ENCODE results near the gene MROH8. TPM values are rescaled to one million over a fixed set of nuclear protein-coding genes. Genes with fewer than 3 reads are reported as not detected.

Gene MROH8
- total RNA-seq, 2 donors from 2014 or later: 5.0 to 5.2 TPM

- no peaks in the 10 kb centered on the region for H3K9me3 Mint-ChIP-seq
- ATAC-seq (replicated peaks in 1 of 2): no peak
- no peak overlapping the region for H3K27ac Mint-ChIP-seq
- H3K4me3 Mint-ChIP-seq: no peak overlapping the region
- DNase-seq: no peak
- H3K36me3 Mint-ChIP-seq (ENCODE audit: insufficient read depth in 2 of 2): peaks cover 1 to 33% of the 10 kb centered on the region in 2 donors
- H3K4me1 Mint-ChIP-seq (ENCODE audit: low read depth): no peaks in the 10 kb centered on the region
- no peaks in the 10 kb centered on the region for H3K27me3 Mint-ChIP-seq (ENCODE audit: low read depth)
Measured at GRCh38 chr20:37209193-37209592, 29.8 kb upstream of the MROH8 start.

GRCh38 chr20:37207171-37207570 is 27.8 kb upstream of the MROH8 start:
- H3K4me3 Mint-ChIP-seq: no peak overlapping the region
- no peaks in the 10 kb centered on the region for H3K27me3 Mint-ChIP-seq (ENCODE audit: low read depth)
- ATAC-seq (replicated peaks in 1 of 2) (no peak), DNase-seq (no peak)
- H3K27ac Mint-ChIP-seq: no peak overlapping the region
- H3K9me3 Mint-ChIP-seq: no peaks in the 10 kb centered on the region
- H3K4me1 Mint-ChIP-seq (ENCODE audit: low read depth): no peaks in the 10 kb centered on the region
- H3K36me3 Mint-ChIP-seq (ENCODE audit: insufficient read depth in 2 of 2): peaks cover 3 to 31% of the 10 kb centered on the region in 2 donors

GRCh38 chr20:37205794-37206193 is 26.4 kb upstream of the MROH8 start:
- H3K9me3 Mint-ChIP-seq: no peaks in the 10 kb centered on the region
- ATAC-seq (replicated peaks in 1 of 2): no peak
- H3K4me1 Mint-ChIP-seq (ENCODE audit: low read depth): no peaks in the 10 kb centered on the region
- peak overlapping the region; percentile 63 for H3K27ac Mint-ChIP-seq
- peaks cover 3 to 35% of the 10 kb centered on the region in 2 donors for H3K36me3 Mint-ChIP-seq (ENCODE audit: insufficient read depth in 2 of 2)
- DNase-seq: no peak
- no peaks in the 10 kb centered on the region for H3K27me3 Mint-ChIP-seq (ENCODE audit: low read depth)
- no peak overlapping the region for H3K4me3 Mint-ChIP-seq

- Mint-ChIP-seq H3K27me3 (ENCODE audit: low read depth) (no peaks in the 10 kb centered on the region), H3K36me3 (ENCODE audit: insufficient read depth in 2 of 2) (peaks cover 3 to 36% of the 10 kb centered on the region in 2 donors), H3K9me3 (no peaks in the 10 kb centered on the region), H3K4me1 (ENCODE audit: low read depth) (no peaks in the 10 kb centered on the region), H3K27ac (peak overlapping the region; percentile 63), H3K4me3 (no peak overlapping the region)
- DNase-seq (no peak), ATAC-seq (replicated peaks in 1 of 2) (no peak)
Measured at GRCh38 chr20:37205130-37205529, 25.8 kb upstream of the MROH8 start.

- H3K36me3 Mint-ChIP-seq (ENCODE audit: insufficient read depth in 2 of 2): peaks cover 6 to 38% of the 10 kb centered on the region in 2 donors
- H3K4me3 Mint-ChIP-seq: no peak overlapping the region
- H3K27me3 Mint-ChIP-seq (ENCODE audit: low read depth): no peaks in the 10 kb centered on the region
- H3K27ac Mint-ChIP-seq: no peak overlapping the region
- H3K4me1 Mint-ChIP-seq (ENCODE audit: low read depth): no peaks in the 10 kb centered on the region
- H3K9me3 Mint-ChIP-seq: no peaks in the 10 kb centered on the region
- ATAC-seq (replicated peaks in 1 of 2) (no peak), DNase-seq (no peak)
Measured at GRCh38 chr20:37204056-37204455, 24.7 kb upstream of the MROH8 start.

GRCh38 chr20:37202267-37202943 is 23.1 kb upstream of the MROH8 start:
- Mint-ChIP-seq H3K27ac (no peak overlapping the region), H3K27me3 (ENCODE audit: low read depth) (no peaks in the 10 kb centered on the region), H3K4me1 (ENCODE audit: low read depth) (no peaks in the 10 kb centered on the region), H3K4me3 (no peak overlapping the region), H3K9me3 (no peaks in the 10 kb centered on the region), H3K36me3 (ENCODE audit: insufficient read depth in 2 of 2) (peaks cover 8 to 38% of the 10 kb centered on the region in 2 donors)
- DNase-seq (peak; percentile 9 to 26), ATAC-seq (replicated peaks in 1 of 2) (no peak)

- H3K9me3 Mint-ChIP-seq: no peaks in the 10 kb centered on the region
- H3K27me3 Mint-ChIP-seq (ENCODE audit: low read depth): no peaks in the 10 kb centered on the region
- ATAC-seq (replicated peaks in 1 of 2) (no peak), DNase-seq (no peak)
- peaks cover 7 to 39% of the 10 kb centered on the region in 2 donors for H3K36me3 Mint-ChIP-seq (ENCODE audit: insufficient read depth in 2 of 2)
- H3K4me3 Mint-ChIP-seq: no peak overlapping the region
- peaks cover 5% of the 10 kb centered on the region for H3K4me1 Mint-ChIP-seq (ENCODE audit: low read depth)
- H3K27ac Mint-ChIP-seq: no peak overlapping the region
Measured at GRCh38 chr20:37201827-37202162, 22.4 kb upstream of the MROH8 start.

GRCh38 chr20:37200926-37201826 is 21.8 kb upstream of the MROH8 start:
- H3K27ac Mint-ChIP-seq: no peak overlapping the region

GRCh38 chr20:37200376-37200775 is 21.0 kb upstream of the MROH8 start:
- Mint-ChIP-seq H3K4me3 (no peak overlapping the region), H3K4me1 (ENCODE audit: low read depth) (peaks cover 15% of the 10 kb centered on the region), H3K36me3 (ENCODE audit: insufficient read depth in 2 of 2) (peaks cover 7 to 40% of the 10 kb centered on the region in 2 donors), H3K9me3 (no peaks in the 10 kb centered on the region), H3K27me3 (ENCODE audit: low read depth) (no peaks in the 10 kb centered on the region), H3K27ac (no peak overlapping the region)
- no peak for ATAC-seq (replicated peaks in 1 of 2)
- no peak for DNase-seq

More at GRCh38 chr20:37200926-37201826, 21.8 kb upstream of the MROH8 start:
- no peaks in the 10 kb centered on the region for H3K9me3 Mint-ChIP-seq
- DNase-seq (no peak), ATAC-seq (replicated peaks in 1 of 2) (no peak)
- peaks cover 7 to 43% of the 10 kb centered on the region in 2 donors for H3K36me3 Mint-ChIP-seq (ENCODE audit: insufficient read depth in 2 of 2)
- H3K27me3 Mint-ChIP-seq (ENCODE audit: low read depth): no peaks in the 10 kb centered on the region
- peaks cover 11% of the 10 kb centered on the region for H3K4me1 Mint-ChIP-seq (ENCODE audit: low read depth)
- H3K4me3 Mint-ChIP-seq: no peak overlapping the region

GRCh38 chr20:37198932-37199660 is 19.7 kb upstream of the MROH8 start:
- DNase-seq: no peak

GRCh38 chr20:37194621-37195417 is 15.5 kb upstream of the MROH8 start:
- Mint-ChIP-seq H3K4me3 (peak overlapping the region; percentile 26 to 43), H3K27me3 (ENCODE audit: low read depth) (no peaks in the 10 kb centered on the region), H3K4me1 (ENCODE audit: low read depth) (peaks cover 65% of the 10 kb centered on the region), H3K9me3 (no peaks in the 10 kb centered on the region), H3K36me3 (ENCODE audit: insufficient read depth in 2 of 2) (peaks cover 9 to 26% of the 10 kb centered on the region in 2 donors), H3K27ac (peak overlapping the region; percentile 63)
- ATAC-seq (replicated peaks in 1 of 2) (peak; percentile 36 to 42), DNase-seq (no peak)

More at GRCh38 chr20:37198932-37199660, 19.7 kb upstream of the MROH8 start:
- ATAC-seq (replicated peaks in 1 of 2): no peak
- no peak overlapping the region for H3K4me3 Mint-ChIP-seq
- no peak overlapping the region for H3K27ac Mint-ChIP-seq
- no peaks in the 10 kb centered on the region for H3K9me3 Mint-ChIP-seq
- peaks cover 7 to 29% of the 10 kb centered on the region in 2 donors for H3K36me3 Mint-ChIP-seq (ENCODE audit: insufficient read depth in 2 of 2)
- no peaks in the 10 kb centered on the region for H3K27me3 Mint-ChIP-seq (ENCODE audit: low read depth)
- peaks cover 27% of the 10 kb centered on the region for H3K4me1 Mint-ChIP-seq (ENCODE audit: low read depth)

GRCh38 chr20:37193821-37194220 is 14.5 kb upstream of the MROH8 start:
- peak overlapping the region; percentile 62 for H3K27ac Mint-ChIP-seq
- H3K4me1 Mint-ChIP-seq (ENCODE audit: low read depth): peaks cover 75% of the 10 kb centered on the region
- H3K36me3 Mint-ChIP-seq (ENCODE audit: insufficient read depth in 2 of 2): peaks cover 3 to 25% of the 10 kb centered on the region in 2 donors
- no peaks in the 10 kb centered on the region for H3K9me3 Mint-ChIP-seq
- no peaks in the 10 kb centered on the region for H3K27me3 Mint-ChIP-seq (ENCODE audit: low read depth)
- DNase-seq (no peak), ATAC-seq (replicated peaks in 1 of 2) (no peak)
- no peak overlapping the region for H3K4me3 Mint-ChIP-seq

All from activated T-cell treated with anti-CD3 and anti-CD28 coated beads, Interleukin-2, amount 50 U/mL, for 72 hours (primary cell).